ENCODE data around the gene HIPK3. TPM values are rescaled to one million over a fixed set of nuclear protein-coding genes. Genes with fewer than 3 reads are reported as not detected.
A peak's percentile ranks its signal among the peaks of the same experiment; 100 is the strongest.

HIPK3 gene
- total and polyA plus RNA-seq, 2 donors, result 35.7 to 60.7 TPM

GRCh38 chr11:33376331-33377310 lies 119.4 kb downstream of the HIPK3 start:
- H3K4me3 ChIP-seq (ENCODE audit: low read length in 2 of 2), result peak overlapping the region in 1 of 2 donors; percentile 37
- no peaks in the 10 kb centered on the region for H3K9me3 ChIP-seq (ENCODE audit: control insufficient read depth in 2 of 2, insufficient read depth in 1 of 2, low read length in 1 of 2)
- H3K27me3 ChIP-seq (ENCODE audit: control insufficient read depth in 2 of 2, insufficient read depth in 1 of 2, low read length in 1 of 2), result peaks cover 42 to 73% of the 10 kb centered on the region in 2 donors
- H3K4me1 ChIP-seq (ENCODE audit: control insufficient read depth in 2 of 2, insufficient read depth in 2 of 2, low read length in 2 of 2), result peaks cover 0 to 4% of the 10 kb centered on the region in 2 donors
- WGBS, result 6% methylated on average over 106 of the region's 106 CpGs
- H3K36me3 ChIP-seq (ENCODE audit: control insufficient read depth in 2 of 2, insufficient read depth in 2 of 2, low read length in 1 of 2), result no peaks in the 10 kb centered on the region
- H3K27ac ChIP-seq (ENCODE audit: low read depth in 1 of 2, low read length in 1 of 2), result no peak overlapping the region
- no peak for DNase-seq (ENCODE audit: low read depth in 6 of 9, low spot score in 9 of 9)

GRCh38 chr11:33377412-33378370 lies 120.5 kb downstream of the HIPK3 start:
- Histone ChIP-seq H3K27ac (ENCODE audit: low read depth in 1 of 2, low read length in 1 of 2) (no peak overlapping the region), H3K4me1 (ENCODE audit: control insufficient read depth in 2 of 2, insufficient read depth in 2 of 2, low read length in 2 of 2) (peaks cover 0 to 4% of the 10 kb centered on the region in 2 donors), H3K27me3 (ENCODE audit: control insufficient read depth in 2 of 2, insufficient read depth in 1 of 2, low read length in 1 of 2) (peaks cover 42 to 74% of the 10 kb centered on the region in 2 donors), H3K36me3 (ENCODE audit: control insufficient read depth in 2 of 2, insufficient read depth in 2 of 2, low read length in 1 of 2) (no peaks in the 10 kb centered on the region), H3K9me3 (ENCODE audit: control insufficient read depth in 2 of 2, insufficient read depth in 1 of 2, low read length in 1 of 2) (no peaks in the 10 kb centered on the region), H3K4me3 (ENCODE audit: low read length in 2 of 2) (no peak overlapping the region)
- 80% methylated on average over 10 of the region's 10 CpGs for WGBS
- DNase-seq (ENCODE audit: low read depth in 6 of 9, low spot score in 9 of 9), result no peak

- H3K4me1 ChIP-seq (ENCODE audit: control insufficient read depth in 2 of 2, insufficient read depth in 2 of 2, low read length in 2 of 2), result peaks cover 0 to 4% of the 10 kb centered on the region in 2 donors
- no peaks in the 10 kb centered on the region for H3K9me3 ChIP-seq (ENCODE audit: control insufficient read depth in 2 of 2, insufficient read depth in 1 of 2, low read length in 1 of 2)
- peaks cover 39 to 59% of the 10 kb centered on the region in 2 donors for H3K27me3 ChIP-seq (ENCODE audit: control insufficient read depth in 2 of 2, insufficient read depth in 1 of 2, low read length in 1 of 2)
- H3K36me3 ChIP-seq (ENCODE audit: control insufficient read depth in 2 of 2, insufficient read depth in 2 of 2, low read length in 1 of 2), result no peaks in the 10 kb centered on the region
- H3K4me3 ChIP-seq (ENCODE audit: low read length in 2 of 2), result no peak overlapping the region
- DNase-seq (ENCODE audit: low read depth in 6 of 9, low spot score in 9 of 9), result no peak
- WGBS, result 12% methylated on average over 3 of the region's 3 CpGs
- no peak overlapping the region for H3K27ac ChIP-seq (ENCODE audit: low read depth in 1 of 2, low read length in 1 of 2)
Measured at GRCh38 chr11:33379947-33380346, 122.8 kb downstream of the HIPK3 start.

- Histone ChIP-seq H3K9me3 (ENCODE audit: control insufficient read depth in 2 of 2, insufficient read depth in 1 of 2, low read length in 1 of 2) (no peaks in the 10 kb centered on the region), H3K27me3 (ENCODE audit: control insufficient read depth in 2 of 2, insufficient read depth in 1 of 2, low read length in 1 of 2) (peaks cover 5 to 29% of the 10 kb centered on the region in 2 donors), H3K27ac (ENCODE audit: low read depth in 1 of 2, low read length in 1 of 2) (no peak overlapping the region), H3K4me3 (ENCODE audit: low read length in 2 of 2) (no peak overlapping the region), H3K4me1 (ENCODE audit: control insufficient read depth in 2 of 2, insufficient read depth in 2 of 2, low read length in 2 of 2) (no peaks in the 10 kb centered on the region), H3K36me3 (ENCODE audit: control insufficient read depth in 2 of 2, insufficient read depth in 2 of 2, low read length in 1 of 2) (no peaks in the 10 kb centered on the region)
- no peak for DNase-seq (ENCODE audit: low read depth in 6 of 9, low spot score in 9 of 9)
- WGBS, result 70% methylated on average over 8 of the region's 8 CpGs
Measured at GRCh38 chr11:33383075-33383919, 126.1 kb downstream of the HIPK3 start.

GRCh38 chr11:33383920-33384209 lies 126.7 kb downstream of the HIPK3 start:
- H3K27me3 ChIP-seq (ENCODE audit: control insufficient read depth in 2 of 2, insufficient read depth in 1 of 2, low read length in 1 of 2), result peaks cover 2 to 23% of the 10 kb centered on the region in 2 donors
- no peaks in the 10 kb centered on the region for H3K4me1 ChIP-seq (ENCODE audit: control insufficient read depth in 2 of 2, insufficient read depth in 2 of 2, low read length in 2 of 2)
- H3K36me3 ChIP-seq (ENCODE audit: control insufficient read depth in 2 of 2, insufficient read depth in 2 of 2, low read length in 1 of 2), result no peaks in the 10 kb centered on the region
- 100% methylated on average over 1 of the region's 1 CpG for WGBS
- no peak overlapping the region for H3K27ac ChIP-seq (ENCODE audit: low read depth in 1 of 2, low read length in 1 of 2)
- no peak overlapping the region for H3K4me3 ChIP-seq (ENCODE audit: low read length in 2 of 2)
- no peaks in the 10 kb centered on the region for H3K9me3 ChIP-seq (ENCODE audit: control insufficient read depth in 2 of 2, insufficient read depth in 1 of 2, low read length in 1 of 2)
- no peak for DNase-seq (ENCODE audit: low read depth in 6 of 9, low spot score in 9 of 9)

- no peaks in the 10 kb centered on the region for H3K4me1 ChIP-seq (ENCODE audit: control insufficient read depth in 2 of 2, insufficient read depth in 2 of 2, low read length in 2 of 2)
- peaks cover 0 to 20% of the 10 kb centered on the region in 2 donors for H3K27me3 ChIP-seq (ENCODE audit: control insufficient read depth in 2 of 2, insufficient read depth in 1 of 2, low read length in 1 of 2)
- no peaks in the 10 kb centered on the region for H3K36me3 ChIP-seq (ENCODE audit: control insufficient read depth in 2 of 2, insufficient read depth in 2 of 2, low read length in 1 of 2)
- H3K9me3 ChIP-seq (ENCODE audit: control insufficient read depth in 2 of 2, insufficient read depth in 1 of 2, low read length in 1 of 2), result no peaks in the 10 kb centered on the region
- no peak for DNase-seq (ENCODE audit: low read depth in 6 of 9, low spot score in 9 of 9)
- no peak overlapping the region for H3K27ac ChIP-seq (ENCODE audit: low read depth in 1 of 2, low read length in 1 of 2)
- 89% methylated on average over 2 of the region's 2 CpGs for WGBS
- H3K4me3 ChIP-seq (ENCODE audit: low read length in 2 of 2), result no peak overlapping the region
Measured at GRCh38 chr11:33384220-33384619, 127.0 kb downstream of the HIPK3 start.

- H3K9me3 ChIP-seq (ENCODE audit: control insufficient read depth in 2 of 2, insufficient read depth in 1 of 2, low read length in 1 of 2), result no peaks in the 10 kb centered on the region
- H3K27me3 ChIP-seq (ENCODE audit: control insufficient read depth in 2 of 2, insufficient read depth in 1 of 2, low read length in 1 of 2), result peaks cover 0 to 5% of the 10 kb centered on the region in 2 donors
- WGBS, result 57% methylated on average over 3 of the region's 3 CpGs
- no peak overlapping the region for H3K4me3 ChIP-seq (ENCODE audit: low read length in 2 of 2)
- H3K27ac ChIP-seq (ENCODE audit: low read depth in 1 of 2, low read length in 1 of 2), result no peak overlapping the region
- no peak for DNase-seq (ENCODE audit: low read depth in 6 of 9, low spot score in 9 of 9)
- H3K36me3 ChIP-seq (ENCODE audit: control insufficient read depth in 2 of 2, insufficient read depth in 2 of 2, low read length in 1 of 2), result no peaks in the 10 kb centered on the region
- no peaks in the 10 kb centered on the region for H3K4me1 ChIP-seq (ENCODE audit: control insufficient read depth in 2 of 2, insufficient read depth in 2 of 2, low read length in 2 of 2)
Measured at GRCh38 chr11:33387581-33387980, 130.4 kb downstream of the HIPK3 start.

GRCh38 chr11:33387996-33388395 lies 130.8 kb downstream of the HIPK3 start:
- no peak for DNase-seq (ENCODE audit: low read depth in 6 of 9, low spot score in 9 of 9)
- Histone ChIP-seq H3K4me1 (ENCODE audit: control insufficient read depth in 2 of 2, insufficient read depth in 2 of 2, low read length in 2 of 2) (no peaks in the 10 kb centered on the region), H3K27ac (ENCODE audit: low read depth in 1 of 2, low read length in 1 of 2) (no peak overlapping the region), H3K36me3 (ENCODE audit: control insufficient read depth in 2 of 2, insufficient read depth in 2 of 2, low read length in 1 of 2) (no peaks in the 10 kb centered on the region), H3K9me3 (ENCODE audit: control insufficient read depth in 2 of 2, insufficient read depth in 1 of 2, low read length in 1 of 2) (no peaks in the 10 kb centered on the region), H3K27me3 (ENCODE audit: control insufficient read depth in 2 of 2, insufficient read depth in 1 of 2, low read length in 1 of 2) (peaks cover 0 to 3% of the 10 kb centered on the region in 2 donors), H3K4me3 (ENCODE audit: low read length in 2 of 2) (no peak overlapping the region)
- WGBS, result 88% methylated on average over 5 of the region's 5 CpGs

Measured in thymus (tissue), 11 donors.